Ovary (tissue), 3 donors: Measurements from ENCODE around the gene ATAD2B.

ENCODE experiments used
- CTCF ChIP-seq, 3 donors: fragments of 450-650 bp in 2 of 3; fragments of 200-600 bp in 1 of 3; IDR thresholded peaks; one replicate each; pipeline versions ENCODE4 v1.5.1 to v1.8.0; 2016 to 2022; ENCODE audit warnings: antibody characterized with exemption in 3 of 3, mild to moderate bottlenecking in 1 of 3
- EP300 ChIP-seq: sonication (generic); formaldehyde crosslinking; IDR thresholded peaks from one replicate; pipeline ENCODE4 v1.6.1; 2017; ENCODE audit warnings: antibody characterized with exemption
- POLR2A ChIP-seq: fragments of 450-650 bp; IDR thresholded peaks from one replicate; pipeline ENCODE4 v1.6.1; 2017; ENCODE audit warnings: antibody characterized with exemption, mild to moderate bottlenecking, moderate library complexity
- donor health status: DM: no; HTN: no; CAD: no.

GRCh38 chr2:23926750-23927571 lies at the start of gene ATAD2B:
- TF ChIP-seq CTCF (IDR thresholded peaks at IDR 0.05) (peak; percentile 88 to 97 (median 95)), POLR2A (peak; percentile 72), EP300 (no peak)
